Colon (tissue), 2 donors: ENCODE measurements around the gene METTL13.

Experiments used
- FAIRE-seq: peaks from 2 replicates; lab custom pipeline; 2012; peaks lifted over from hg19 to GRCh38; lab: Jason Lieb, UNC
- donor health status: control.
- donor health status: control.

Gene METTL13, protein sequence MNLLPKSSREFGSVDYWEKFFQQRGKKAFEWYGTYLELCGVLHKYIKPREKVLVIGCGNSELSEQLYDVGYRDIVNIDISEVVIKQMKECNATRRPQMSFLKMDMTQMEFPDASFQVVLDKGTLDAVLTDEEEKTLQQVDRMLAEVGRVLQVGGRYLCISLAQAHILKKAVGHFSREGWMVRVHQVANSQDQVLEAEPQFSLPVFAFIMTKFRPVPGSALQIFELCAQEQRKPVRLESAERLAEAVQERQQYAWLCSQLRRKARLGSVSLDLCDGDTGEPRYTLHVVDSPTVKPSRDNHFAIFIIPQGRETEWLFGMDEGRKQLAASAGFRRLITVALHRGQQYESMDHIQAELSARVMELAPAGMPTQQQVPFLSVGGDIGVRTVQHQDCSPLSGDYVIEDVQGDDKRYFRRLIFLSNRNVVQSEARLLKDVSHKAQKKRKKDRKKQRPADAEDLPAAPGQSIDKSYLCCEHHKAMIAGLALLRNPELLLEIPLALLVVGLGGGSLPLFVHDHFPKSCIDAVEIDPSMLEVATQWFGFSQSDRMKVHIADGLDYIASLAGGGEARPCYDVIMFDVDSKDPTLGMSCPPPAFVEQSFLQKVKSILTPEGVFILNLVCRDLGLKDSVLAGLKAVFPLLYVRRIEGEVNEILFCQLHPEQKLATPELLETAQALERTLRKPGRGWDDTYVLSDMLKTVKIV

DNA sequence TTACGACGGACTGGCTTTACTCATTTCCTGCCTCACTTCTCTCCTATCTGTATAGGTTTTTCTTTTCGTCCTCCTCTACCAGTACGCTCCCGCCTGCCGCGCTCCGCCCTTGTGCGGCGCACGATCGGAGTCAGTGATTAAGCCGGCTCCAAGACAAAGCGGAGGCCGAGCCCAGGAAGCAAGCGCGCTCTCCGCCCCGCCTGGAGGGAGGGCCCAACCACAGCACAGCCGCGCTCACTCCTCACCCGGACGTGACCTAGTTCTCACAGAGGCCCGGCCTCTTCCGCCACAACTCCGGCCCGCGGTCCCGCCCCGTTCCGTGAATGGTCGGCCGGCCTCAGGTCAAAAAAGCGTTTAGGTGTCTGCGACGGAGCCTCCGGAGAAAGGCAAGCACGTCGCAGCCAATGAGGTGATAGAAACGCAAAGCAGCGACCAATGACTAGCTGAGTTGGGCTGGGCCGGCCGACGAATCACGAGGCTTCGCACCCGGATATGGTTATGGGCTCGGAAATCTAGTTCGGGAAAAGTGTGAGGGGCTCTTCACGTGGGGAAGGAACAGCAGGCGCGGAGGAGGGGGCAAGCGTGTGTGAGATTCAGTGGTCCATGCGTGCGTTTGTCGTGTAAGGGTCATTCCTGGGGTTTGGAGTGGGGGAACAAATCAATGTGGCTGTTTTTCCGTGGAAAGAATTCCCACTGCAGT is at the start of gene METTL13:
Gene METTL13 (plus strand): TSS at position 485 of the 700 bp plus-strand sequence. CDS start 308 bp downstream, outside the sequence.
- peak; percentile 60 for FAIRE-seq

DNA sequence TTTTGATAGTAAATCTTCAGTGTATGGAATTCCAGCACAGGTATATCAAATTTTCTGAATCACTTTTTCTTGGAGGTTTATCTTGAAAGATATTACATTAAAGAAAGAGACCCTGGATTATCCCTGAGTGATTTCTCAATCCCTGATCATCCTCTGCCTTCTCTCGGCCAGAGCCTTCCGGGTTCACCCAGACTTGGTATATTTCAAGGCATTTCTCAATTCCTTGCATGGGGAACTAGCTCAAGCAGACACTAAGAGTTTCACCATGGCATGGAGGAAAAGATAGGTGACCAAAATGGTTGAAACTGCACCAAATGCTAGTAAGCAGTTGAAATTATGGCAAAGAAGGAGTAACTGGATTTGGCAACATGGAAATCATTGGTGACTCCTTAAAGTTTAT is 45.3 kb upstream of the METTL13 start:
- no peak for FAIRE-seq

DNA sequence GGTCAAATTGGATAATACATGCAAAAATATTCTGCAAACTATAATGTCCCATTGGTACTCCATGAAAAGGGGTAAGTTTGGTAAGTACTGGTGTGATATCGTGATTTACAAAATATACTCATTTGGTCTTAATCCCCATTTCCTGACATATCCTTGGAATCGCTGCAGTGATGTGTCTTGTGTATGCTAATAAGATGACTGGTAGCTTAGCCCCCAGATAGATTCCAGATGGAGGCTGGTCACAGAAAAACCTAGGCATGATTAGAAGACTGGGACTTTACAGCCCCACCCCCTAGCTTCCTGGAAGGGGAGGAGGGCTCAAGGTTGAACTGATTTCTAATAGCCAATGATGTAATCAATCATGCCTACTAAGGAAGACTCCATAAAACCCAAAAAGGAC is 42.5 kb upstream of the METTL13 start:
- FAIRE-seq, result no peak

DNA sequence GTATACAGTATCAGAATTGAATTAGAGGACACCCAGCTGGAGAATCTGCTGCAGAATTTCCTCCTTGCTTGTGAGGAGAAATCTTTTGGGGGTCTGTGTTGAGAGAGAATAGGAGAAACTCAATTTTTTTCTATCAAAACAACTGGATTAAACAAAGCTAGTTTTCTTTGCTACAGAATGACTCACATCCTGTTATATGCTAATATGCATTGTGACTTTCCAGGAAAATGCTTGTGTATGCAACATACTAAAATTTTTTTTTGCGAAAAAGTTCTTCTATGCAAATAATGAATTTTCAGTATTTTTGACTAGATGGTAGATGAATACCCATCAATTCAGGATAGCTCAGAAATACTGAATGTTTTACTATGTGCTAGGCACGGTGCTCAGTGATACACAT is 41.8 kb upstream of the METTL13 start:
- no peak for FAIRE-seq

DNA sequence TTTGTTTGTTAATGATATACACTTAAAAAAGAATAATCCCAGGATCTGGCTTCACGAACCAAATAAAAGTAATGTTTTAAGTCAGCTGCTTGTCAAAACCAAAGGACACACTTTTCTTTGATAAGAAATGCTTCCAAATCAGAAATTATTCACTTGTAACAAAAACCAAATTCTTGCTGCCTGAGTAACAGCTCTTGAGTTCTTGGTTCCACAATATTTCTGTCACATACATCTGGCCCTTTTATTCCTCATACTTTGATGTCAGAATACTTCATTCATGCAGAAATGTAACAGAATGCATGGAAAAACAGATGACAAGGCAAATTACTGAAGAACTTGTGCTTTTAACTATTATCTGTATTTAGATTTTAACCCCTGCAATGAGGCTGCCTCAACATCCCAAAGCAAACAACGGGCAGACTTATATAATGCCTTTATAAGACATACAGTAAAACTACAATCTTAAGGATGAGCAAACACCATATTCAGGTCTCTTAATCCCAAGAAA is 41.0 kb upstream of the METTL13 start:
- no peak for FAIRE-seq

DNA sequence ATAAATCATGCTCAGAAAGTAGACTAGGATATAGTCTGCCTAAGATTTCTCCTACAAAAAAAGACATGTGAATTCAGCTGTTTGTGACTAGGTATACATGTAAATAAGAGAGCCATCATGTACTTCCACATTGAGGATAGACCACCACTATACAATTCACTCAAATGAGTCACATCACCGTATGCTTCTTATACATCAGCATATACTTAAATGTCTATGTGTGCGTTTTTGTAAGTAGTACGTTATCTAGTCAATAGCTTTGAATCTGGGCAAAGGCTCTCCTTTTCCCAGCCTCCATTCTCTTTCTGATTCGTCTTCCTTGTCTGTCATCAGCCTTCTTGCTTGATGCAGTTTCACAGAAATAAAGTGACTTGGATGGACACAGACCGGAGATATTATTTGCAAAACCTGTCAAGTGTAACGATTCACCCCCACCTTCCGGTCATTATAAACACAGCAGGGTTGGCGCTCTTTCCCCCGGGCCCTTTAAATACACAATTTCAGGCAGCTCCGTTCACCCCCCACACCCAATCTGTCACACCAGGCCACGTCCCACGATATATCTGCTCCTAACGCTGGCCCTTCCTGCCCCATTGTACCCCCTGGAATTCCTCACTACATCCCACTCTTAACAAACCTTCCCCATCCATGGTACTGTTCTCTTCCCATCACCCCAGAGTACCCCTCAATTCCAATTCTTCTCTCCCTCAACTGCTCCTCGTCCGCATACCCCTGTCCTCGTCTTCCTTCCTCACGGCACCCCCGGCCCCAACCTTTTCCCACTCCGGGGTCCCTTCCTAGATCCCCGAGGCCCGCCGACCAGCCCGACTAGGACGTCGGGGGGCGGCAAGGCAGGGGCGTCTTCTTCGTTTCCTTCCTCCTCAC is 40.2 kb upstream of the METTL13 start:
- FAIRE-seq, result no peak

DNA sequence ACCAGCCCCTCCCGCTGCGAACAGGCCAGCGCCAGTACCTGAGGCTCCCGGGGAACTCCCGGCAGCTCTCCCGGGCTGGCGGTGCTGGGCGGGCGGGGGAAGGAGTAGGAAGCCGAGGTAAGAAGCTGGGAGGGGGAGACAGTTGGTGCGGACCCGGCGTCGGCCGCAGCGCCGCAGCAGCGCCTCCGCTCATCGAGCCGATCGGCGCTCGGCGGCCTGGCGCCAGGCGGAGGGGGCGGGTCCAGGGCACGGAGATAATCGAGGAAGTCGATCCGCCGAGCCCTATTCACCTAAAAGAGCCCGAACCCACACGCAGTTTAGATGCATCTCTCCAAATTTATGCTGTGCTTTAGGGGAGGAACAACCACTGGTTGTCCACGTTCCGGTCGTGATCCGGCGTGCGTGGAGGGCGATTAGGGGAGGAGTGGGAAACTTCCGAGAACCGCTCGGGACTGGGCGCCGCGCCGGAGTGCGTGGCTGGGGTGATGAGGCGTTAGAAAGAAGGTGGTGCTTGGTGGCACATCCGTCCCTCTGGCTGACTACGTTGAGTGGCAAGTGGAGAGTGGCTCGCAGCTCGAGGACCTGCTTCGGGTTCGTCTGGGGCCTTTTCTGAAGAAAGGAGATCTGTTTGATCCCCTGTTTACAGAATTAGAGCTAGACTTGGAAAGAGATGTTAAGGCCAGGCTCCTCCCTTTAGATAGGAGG is 39.4 kb upstream of the METTL13 start, which contains the start of gene VAMP4:
Gene VAMP4 (minus strand): TSS at position 194 of the 705 bp plus-strand sequence. CDS start 3,651 bp downstream, outside the sequence.
- no peak for FAIRE-seq

DNA sequence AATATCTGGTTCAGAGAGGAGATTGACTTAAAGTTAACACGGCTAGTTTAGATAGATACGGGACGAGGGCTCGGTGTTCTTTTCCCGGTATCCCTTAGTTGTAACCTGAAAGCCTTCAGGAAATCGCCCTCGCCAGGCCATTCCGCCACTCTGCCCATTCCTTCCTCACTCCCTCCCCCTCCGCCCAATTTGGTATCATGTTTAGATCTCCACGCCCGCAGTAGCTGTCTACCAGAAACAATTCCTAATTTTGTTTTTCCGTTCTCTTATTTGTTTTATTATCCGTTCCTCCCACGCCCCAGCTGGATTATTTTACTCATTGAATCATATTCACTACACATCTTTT is 38.9 kb upstream of the METTL13 start:
- FAIRE-seq, result no peak

DNA sequence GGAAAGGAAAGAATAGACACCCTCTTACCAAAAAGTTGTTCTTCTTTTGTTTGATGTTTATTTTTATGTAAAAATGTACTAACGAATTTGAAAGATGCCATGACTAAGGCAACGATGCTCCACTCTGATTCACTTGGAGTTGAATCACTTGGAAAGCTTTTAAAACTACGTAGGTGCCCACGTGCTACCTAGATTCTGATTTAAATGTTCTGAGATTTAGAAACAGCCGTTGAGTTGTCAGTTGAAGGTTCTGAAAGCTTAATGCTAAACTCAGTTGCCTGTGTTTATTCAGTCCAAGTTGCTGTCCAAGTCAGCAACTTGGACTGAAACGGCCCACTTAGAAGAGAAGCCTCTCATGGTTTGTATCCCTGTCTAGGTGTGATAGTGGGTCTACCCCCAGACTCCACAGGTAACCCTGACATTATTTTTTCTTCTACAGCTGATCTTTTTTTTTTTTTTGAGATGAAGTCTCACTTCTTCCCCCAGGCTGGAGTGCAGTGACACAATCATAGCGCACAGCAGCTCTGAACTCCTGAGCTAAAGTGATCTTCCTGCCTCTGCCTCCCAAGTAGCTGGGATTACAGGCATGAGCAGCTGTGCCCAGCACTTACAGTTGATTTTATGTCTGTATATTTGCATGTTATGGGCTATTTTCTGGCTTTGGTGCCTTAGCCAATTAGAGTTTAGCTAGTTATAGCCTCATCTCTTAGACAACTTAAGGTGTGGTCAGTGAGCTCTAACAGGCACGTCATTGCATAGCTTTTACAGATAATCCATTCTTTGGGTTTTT is 38.2 kb upstream of the METTL13 start:
- FAIRE-seq, result no peak

DNA sequence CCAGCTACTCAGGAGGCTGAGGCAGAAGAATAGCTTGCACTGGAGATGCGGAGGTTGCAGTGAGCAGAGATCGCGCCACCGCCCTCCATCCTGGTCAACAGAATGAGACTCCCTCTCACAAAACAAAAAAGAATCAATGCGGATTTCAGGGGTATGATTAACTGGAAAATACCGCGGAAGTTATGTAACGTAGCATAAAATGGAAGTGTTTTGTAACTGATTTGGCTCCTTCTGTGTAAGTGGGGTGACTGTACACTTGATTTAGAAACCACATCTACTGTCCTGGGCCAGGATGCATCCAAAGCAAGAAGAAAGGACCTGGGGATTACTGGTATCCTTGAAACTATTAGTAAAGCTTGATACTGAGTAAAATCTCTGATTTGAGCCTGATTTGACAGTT is 36.5 kb upstream of the METTL13 start:
- no peak for FAIRE-seq

DNA sequence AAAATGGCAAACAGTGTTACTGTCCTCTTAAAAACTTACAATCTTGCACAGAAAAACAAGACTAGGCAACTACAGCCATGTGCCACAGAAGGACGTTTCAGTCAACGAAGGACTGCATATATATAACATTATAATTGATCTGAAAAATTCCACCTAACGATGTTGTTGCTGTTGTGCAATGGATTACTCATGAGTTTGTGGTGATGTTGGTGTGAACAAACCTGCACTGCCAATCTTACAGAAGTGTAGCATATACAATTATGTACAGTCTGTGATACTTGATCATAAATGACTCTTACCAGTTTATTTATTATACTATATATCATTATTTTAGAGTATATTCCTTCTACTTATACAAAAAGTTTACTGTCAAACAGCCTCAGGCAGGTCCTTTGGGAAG is 32.8 kb upstream of the METTL13 start:
- no peak for FAIRE-seq

DNA sequence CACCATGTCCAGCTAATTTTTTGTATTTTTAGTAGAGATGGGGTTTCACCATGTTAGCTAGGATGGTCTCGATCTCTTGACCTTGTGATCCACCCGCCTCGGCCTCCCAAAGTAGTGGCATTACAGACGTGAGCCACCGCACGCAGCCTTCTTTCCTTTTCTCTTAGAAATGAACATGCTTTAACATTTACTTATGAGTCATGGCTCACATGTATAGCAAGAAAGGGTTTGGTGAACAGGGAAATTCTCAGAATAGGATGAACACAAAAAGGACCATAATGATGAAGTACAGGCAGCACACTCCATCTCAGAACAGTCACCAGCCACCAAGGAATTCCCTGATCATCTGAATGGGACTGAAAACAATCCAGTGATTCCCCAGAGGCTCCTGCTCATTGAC is 30.2 kb upstream of the METTL13 start:
- no peak for FAIRE-seq

DNA sequence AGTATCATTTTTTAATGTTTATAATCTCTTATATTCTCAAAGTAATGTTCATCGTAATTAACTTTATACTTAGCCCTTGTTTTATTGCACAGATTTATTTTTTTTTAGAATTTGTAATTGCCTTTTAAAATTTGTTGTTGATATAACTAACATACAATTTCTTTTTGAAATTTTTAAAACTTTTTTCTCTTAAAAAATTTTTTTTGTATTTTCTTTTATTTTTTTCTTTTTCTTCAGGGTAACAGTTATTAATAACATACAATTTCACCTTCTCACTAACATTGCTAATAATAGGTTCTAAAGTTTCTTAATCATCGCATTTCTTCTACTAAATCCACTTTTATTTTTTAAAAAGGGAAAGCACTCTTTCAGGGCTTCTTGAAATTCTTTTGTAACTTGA is 28.3 kb upstream of the METTL13 start:
- no peak for FAIRE-seq

DNA sequence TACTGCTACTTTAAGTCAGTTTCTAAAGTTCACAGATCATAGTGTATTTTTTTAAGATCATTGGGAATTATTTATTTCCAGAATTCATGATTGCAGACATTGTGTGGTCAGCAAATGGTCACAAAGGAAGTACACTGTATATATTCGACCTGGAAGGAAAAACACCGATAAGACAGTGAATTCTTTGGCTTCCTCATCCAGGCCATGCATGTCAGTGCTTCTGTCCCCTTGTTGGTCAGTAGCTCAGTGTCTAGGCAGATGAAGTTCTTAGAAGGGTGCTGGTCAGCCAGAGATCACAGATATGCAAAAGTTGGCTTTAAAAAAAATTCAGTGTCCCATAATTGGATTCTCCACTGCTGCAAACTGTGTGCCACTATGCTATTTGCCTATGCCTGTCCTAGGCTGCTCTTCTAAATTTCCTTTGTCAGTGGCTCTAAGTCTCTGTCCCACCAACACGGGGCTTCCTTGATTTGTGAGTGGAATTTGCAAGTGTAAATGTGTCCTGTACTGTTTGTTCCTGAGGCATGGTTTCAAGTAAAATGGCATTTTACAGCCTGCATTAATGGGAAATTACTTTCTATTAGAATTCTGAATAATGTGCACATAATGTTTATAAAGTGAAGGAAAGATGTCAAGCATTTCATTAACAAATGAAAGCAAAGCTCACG is 27.6 kb upstream of the METTL13 start:
- no peak for FAIRE-seq

DNA sequence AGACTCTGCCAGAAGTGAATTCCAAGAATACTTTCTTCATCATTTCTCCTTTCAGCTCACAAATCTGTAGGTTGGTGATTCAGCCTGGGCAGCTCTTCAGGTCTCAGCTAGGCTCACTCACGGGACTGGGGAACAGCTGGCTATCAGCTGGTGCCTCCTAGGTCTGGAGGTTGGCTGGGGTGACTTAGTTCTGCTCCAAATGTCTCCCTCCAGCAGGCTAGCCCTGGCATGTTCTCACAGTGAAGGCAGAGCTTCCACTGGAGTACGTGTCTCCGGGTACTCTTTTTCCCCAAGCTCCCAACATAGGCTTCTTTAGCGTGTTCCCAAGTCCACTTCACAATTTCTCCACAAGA is 27.1 kb upstream of the METTL13 start:
- no peak for FAIRE-seq

DNA sequence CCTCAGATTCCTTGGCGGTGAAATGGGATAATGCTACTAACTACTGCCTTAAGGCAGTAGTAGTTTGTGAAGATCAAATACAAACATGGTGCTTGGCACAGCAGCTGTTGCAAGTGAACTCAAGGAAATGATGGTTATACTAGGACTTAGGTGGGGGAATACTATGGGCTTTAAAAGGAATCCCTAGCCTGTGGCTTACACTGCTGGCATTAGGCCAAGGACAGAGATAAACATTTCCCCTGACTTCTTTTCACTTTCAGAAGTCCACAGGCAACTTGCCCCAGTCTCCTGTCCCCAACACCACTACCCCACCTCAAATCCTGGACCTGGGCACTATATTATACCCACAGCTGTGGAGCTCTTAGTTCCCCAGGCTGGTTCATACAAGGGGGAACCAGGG is 26.5 kb upstream of the METTL13 start:
- no peak for FAIRE-seq

DNA sequence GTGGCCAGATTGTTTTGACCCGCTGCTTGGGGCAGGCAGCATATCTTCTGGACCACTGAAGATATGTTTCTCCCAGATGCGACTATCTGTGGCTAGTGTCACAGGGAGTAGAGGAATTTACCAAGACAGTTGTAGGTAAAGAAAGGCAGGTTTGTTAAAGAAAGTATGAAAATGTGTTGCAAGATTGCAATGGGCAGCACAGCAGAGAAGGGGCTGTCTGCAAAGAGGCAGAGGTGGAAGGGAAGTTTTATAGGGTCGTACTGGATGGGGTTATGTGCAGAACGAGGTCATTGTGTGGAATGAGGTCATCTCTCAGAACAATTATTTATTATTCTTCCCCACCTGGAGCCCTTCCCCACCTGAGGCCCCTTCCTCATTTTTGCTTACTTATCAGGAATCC is 24.6 kb upstream of the METTL13 start:
- no peak for FAIRE-seq

DNA sequence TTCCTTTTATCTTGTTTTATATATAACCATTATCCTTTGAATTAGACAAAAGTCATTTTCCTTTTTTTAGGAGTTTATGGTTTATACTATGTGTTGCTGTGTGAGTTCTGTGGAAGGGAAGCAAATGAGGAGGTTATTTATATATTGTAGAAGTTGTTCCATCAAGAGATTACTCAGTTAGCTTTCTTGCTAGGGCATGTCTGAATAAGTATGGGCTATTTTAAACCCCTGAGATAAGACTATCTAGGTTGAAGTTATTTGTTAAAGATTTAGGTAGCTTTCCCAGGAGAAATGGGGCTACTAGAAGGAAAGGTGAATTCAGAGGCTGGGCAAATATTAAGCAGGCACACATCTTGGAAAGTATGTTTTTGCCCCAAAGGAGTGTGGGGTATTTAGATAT is 23.4 kb upstream of the METTL13 start:
- no peak for FAIRE-seq

DNA sequence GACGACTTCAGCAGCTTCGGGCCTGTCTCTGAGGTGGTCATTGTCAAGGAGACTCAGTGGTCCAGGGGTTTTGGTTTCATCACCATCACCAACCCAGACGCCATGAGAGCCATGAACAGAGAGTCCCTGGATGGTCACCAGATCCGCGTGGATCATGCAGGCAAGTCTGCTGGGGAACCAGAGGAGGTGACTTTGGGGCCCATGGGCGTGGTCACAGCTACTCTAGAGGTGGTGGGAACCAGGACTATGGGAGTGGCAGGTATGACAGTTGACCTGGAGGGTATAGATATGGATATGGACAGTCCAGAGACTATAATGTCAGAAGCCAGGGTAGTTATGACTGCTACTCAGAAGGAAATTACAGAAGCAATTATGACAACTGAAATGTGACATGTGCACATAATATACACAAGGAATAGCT is 19.3 kb upstream of the METTL13 start:
- no peak for FAIRE-seq

DNA sequence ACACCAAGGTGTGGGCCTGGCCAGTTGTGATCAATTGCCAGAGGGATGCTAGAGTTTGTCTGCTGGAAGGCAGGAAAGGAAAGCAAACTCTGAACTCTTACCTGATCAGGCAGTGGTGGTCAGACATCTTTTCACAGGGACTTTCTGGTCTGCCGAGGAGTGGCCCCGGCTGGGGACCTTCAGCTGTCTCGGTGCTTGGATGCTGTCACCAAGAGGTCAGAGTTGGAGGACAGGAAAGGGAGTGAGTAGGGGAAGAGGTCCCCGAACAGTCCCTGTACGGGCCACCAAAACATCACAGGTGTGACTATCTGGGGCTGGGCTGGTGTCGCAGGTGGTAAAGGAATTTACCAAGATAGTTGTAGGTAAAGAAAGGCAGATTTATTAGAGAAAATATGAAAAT is 17.7 kb upstream of the METTL13 start:
- no peak for FAIRE-seq
